T follicular helper cell (primary cell): Measurements from ENCODE around the gene PACSIN2.
"Not testable (repeated sequence)": the region's sequence is repeated elsewhere in the genome, so short reads cannot be mapped to it uniquely, and the experiment has no call there.

Source experiments
- DNase-seq: peaks from one replicate; pipeline ENCODE4 v3.0.0-alpha.2; 2020; ENCODE audit warnings: low read depth

PACSIN2 gene

GRCh38 chr22:42945736-42946135 is 69.2 kb downstream of the PACSIN2 start:
- no peak for DNase-seq

- DNase-seq = no peak
Measured at GRCh38 chr22:42945027-42945426, 69.9 kb downstream of the PACSIN2 start.

GRCh38 chr22:42944409-42944808 is 70.5 kb downstream of the PACSIN2 start:
- DNase-seq = no peak

- DNase-seq = no peak
Measured at GRCh38 chr22:42943981-42944380, 71.0 kb downstream of the PACSIN2 start.

- DNase-seq = no peak
Measured at GRCh38 chr22:42942351-42942750, 72.6 kb downstream of the PACSIN2 start.

- DNase-seq = no peak
Measured at GRCh38 chr22:42939941-42940653, 74.9 kb downstream of the PACSIN2 start.

- DNase-seq = no peak
Measured at GRCh38 chr22:42939451-42939881, 75.5 kb downstream of the PACSIN2 start.

- no peak for DNase-seq
Measured at GRCh38 chr22:42938976-42939375, 76.0 kb downstream of the PACSIN2 start.

- no peak for DNase-seq
Measured at GRCh38 chr22:42938449-42938848, 76.5 kb downstream of the PACSIN2 start.

GRCh38 chr22:42937164-42937843 is 77.6 kb downstream of the PACSIN2 start:
- DNase-seq = no peak

GRCh38 chr22:42936680-42937079 is 78.3 kb downstream of the PACSIN2 start:
- DNase-seq = not testable (repeated sequence)

- no peak for DNase-seq
Measured at GRCh38 chr22:42934338-42934737, 80.6 kb downstream of the PACSIN2 start.

- no peak for DNase-seq
Measured at GRCh38 chr22:42933485-42934091, 81.4 kb downstream of the PACSIN2 start.

GRCh38 chr22:42932857-42933484 is 82.0 kb downstream of the PACSIN2 start:
- no peak for DNase-seq

- DNase-seq = no peak
Measured at GRCh38 chr22:42932197-42932519, 82.8 kb downstream of the PACSIN2 start.

GRCh38 chr22:42931421-42932196 is 83.3 kb downstream of the PACSIN2 start:
- no peak for DNase-seq

GRCh38 chr22:42930810-42931420 is 84.0 kb downstream of the PACSIN2 start:
- DNase-seq = no peak

- DNase-seq = no peak
Measured at GRCh38 chr22:42929838-42930155, 85.2 kb downstream of the PACSIN2 start.

- no peak for DNase-seq
Measured at GRCh38 chr22:42928969-42929837, 85.7 kb downstream of the PACSIN2 start.

- no peak for DNase-seq
Measured at GRCh38 chr22:42927966-42928365, 87.0 kb downstream of the PACSIN2 start.

- no peak for DNase-seq
Measured at GRCh38 chr22:42926768-42927167, 88.2 kb downstream of the PACSIN2 start.
